Kidney glomerular epithelial cell (primary cell): Measurements from ENCODE around the gene SIK2.

Experiments
- DNase-seq: peaks from one replicate; lab custom pipeline; 2025; lab: John Stamatoyannopoulos, UW

SIK2 gene

DNA sequence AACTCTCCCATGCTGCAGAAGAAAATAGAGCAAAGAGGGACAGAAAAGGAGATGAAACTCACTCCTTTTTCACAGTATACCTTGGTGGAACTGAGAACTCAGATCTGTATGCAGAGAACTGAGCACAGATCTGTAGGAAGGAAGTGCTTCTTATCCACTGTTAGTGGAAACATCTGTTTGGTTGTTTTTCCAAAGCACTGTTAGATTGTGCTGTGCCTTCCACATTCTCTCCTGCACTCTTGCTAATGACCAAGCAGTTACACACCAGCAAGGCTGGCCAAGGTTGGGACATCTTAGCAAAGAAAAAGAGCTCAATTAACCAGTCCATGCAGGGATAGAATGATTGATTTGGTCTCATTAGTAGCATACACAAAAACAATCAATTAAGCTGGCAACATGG lies 20.1 kb upstream of the SIK2 start:
- DNase-seq, result no peak

DNA sequence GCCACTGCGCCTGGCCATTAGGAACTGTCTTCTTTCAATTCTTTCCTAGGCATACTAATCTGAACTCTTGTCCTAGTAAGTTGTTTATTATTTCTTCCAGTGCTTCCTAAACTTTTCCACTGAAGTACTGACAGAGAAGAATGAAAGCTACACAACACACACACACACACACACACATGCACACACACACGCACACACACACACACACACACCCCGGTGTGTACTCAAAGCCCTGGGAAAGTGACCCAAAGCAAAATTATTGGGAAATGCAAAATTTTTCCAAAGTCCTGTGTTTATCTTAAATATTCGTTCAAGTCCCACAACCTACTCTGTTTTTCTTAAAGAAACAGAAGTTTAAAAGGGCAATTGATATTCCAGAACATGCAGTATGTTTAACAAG lies 19.4 kb upstream of the SIK2 start:
- no peak for DNase-seq

- no peak for DNase-seq
Observed at GRCh38 chr11:111585371-111585770, 16.9 kb upstream of the SIK2 start.

GRCh38 chr11:111586388-111586831 lies 15.8 kb upstream of the SIK2 start:
- peak; percentile 75 for DNase-seq

DNA sequence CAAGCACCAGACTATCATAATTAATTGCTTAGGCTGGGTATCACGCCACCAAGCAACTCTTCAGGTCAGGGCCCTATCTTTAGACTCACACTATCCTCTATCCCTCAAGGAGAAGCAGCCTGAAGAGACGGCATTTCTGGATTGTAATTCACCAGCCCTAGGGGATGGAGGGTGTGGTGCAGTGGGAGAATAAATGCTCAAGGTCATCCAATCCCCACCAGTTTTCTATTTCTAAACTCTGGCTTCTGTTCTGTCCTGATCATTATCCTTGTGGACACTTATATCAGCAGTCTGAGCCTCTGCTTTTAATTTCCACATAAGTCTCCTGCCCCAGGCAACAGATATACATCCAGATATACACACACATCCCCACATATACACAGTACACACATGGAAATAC lies 13.1 kb upstream of the SIK2 start:
- DNase-seq, result no peak

DNA sequence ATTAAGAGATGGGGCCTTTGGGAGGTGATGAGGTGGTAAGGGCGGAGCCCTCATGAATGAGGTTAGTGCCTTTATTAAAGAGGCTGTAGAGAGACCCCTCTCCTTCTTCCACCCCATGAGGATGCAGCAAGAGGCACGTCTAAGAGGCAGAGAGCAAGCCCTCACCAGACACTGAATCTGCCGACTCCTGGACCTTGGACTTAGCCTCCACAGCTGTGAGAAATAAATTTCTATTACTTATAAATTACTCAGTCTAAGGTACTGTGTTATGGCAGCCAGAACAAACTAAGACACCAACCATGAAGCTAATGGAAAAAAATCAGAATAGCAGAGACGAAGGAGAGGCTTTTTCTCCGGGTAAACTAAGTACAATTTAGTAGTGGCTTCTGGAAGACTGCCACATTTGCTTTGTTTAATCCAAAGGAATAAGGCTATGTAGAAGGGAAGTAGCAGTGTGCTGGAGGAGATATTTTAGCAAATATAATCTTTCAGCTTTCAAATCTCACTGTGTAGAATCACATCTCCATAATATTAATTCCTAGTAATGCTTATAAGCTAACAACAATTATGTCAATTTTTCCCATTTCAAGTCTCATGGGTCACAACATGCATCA lies 12.3 kb upstream of the SIK2 start:
- DNase-seq, result no peak

GRCh38 chr11:111591187-111591960 lies 10.9 kb upstream of the SIK2 start:
- DNase-seq, result no peak

GRCh38 chr11:111592491-111592890 lies 9.8 kb upstream of the SIK2 start:
- DNase-seq, result no peak

DNA sequence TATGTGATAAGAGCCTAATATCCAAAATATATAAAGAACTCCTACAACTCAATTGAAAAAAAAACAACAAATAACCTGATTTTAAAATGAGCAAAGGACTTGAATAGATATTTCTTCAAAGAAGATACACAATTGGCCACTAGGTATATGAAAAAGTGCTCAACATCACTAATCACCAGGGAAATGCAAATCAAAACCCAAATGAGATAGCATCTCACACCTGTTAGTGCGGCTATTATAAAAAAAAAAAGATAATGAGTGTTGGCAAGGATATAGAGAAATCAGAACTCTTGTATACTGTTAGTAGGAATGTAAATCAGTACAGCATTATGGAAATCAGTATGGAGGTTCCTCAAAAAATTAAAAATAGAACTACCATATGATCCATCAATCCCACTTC lies 5.9 kb upstream of the SIK2 start:
- no peak for DNase-seq

DNA sequence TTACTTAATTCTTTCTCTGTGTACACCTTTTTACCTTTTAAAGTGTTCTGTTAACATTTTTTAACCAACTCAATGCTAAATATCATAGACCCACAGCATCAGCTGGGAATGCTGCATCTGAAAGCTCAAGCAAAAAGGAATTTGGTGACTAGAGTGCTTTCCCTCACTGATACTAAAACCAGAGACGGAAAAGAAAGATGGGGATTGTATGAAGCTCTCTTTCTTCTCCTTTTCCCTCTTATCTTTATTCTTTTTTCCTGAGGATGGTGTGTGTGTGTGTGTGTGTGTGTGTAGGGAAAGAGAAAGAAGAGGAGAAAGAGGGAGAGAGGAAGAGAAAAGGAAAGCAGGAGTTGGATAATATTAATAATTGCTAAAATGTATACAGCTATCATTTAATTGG lies 4.1 kb upstream of the SIK2 start:
- DNase-seq, result no peak

- no peak for DNase-seq
Observed at GRCh38 chr11:111598559-111598958, 3.7 kb upstream of the SIK2 start.

GRCh38 chr11:111601636-111601978 lies 642 bp upstream of the SIK2 start:
- no peak for DNase-seq

DNA sequence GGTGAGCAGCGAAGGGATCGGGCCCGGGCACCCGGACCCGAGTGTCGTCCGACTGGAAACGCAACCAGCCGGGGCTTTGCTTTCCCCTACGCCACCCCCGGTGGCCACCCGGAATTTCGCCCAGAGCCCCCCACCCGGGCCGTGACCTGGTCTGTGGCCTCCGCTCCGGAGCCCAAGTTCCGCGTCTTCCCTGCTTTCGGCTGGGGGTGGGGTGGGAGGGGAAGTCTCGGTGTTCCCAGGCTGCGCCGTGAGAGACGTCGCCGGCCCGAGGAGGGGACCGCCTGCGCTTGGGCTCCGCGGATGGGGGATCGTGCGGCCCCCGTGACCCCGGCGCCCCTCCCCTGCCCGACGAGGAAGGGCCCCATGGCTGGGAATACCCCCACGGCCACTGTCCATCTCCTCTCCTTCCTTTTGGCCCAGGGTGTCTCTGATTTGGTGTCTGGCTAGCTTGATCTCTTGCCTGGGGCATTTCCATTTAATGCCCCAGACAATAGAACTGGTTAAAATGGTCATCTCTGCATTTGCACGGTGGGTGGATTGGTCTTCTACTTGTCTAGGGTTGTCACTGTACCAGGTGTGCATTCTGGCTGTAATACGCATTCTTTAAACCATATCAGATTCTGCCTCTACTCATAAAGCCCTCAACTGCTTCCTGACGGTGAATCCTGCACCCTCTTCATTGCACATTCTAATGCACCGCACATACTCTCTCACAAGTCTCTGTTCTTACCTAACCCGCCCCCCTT lies 789 bp downstream of the SIK2 start:
- DNase-seq, result peak; percentile 30

GRCh38 chr11:111603611-111604130 lies 1.4 kb downstream of the SIK2 start:
- no peak for DNase-seq

GRCh38 chr11:111604392-111605009 lies 2.3 kb downstream of the SIK2 start:
- peak; percentile 70 for DNase-seq

GRCh38 chr11:111605681-111606080 lies 3.4 kb downstream of the SIK2 start:
- DNase-seq, result no peak

DNA sequence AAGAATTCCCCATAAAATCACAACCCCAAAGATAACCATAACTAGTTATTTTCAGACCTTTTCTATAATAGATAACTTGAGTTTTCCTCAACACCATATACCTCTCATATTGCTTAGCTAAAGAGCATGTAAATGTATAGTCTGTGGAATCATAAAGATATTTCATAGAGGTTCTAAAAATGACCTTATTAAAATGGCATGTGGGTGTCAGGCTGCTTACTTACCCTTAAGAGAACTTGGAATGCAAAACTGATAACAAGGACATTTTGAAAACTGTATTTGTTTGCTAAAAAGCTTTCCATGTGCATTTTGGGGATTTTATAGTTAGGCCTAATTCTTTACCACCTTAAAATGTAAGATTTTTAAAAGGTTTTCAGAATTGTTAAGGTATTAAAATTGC lies 4.7 kb downstream of the SIK2 start:
- DNase-seq, result no peak

- DNase-seq, result no peak
Observed at GRCh38 chr11:111607751-111608150, 5.5 kb downstream of the SIK2 start.

- no peak for DNase-seq
Observed at GRCh38 chr11:111612224-111612623, 10.0 kb downstream of the SIK2 start.

GRCh38 chr11:111617286-111617685 lies 15.0 kb downstream of the SIK2 start:
- no peak for DNase-seq

GRCh38 chr11:111620518-111620917 lies 18.3 kb downstream of the SIK2 start:
- no peak for DNase-seq

GRCh38 chr11:111623527-111624030 lies 21.3 kb downstream of the SIK2 start:
- no peak for DNase-seq
